ENCODE data around the gene SRL. TPM values are rescaled to one million over a fixed set of nuclear protein-coding genes. Genes with fewer than 3 reads are reported as not detected.

The SRL gene
- total and polyA plus RNA-seq, 2 donors: 1.1 to 1.4 TPM

- 23% methylated on average over 59 of the region's 59 CpGs for WGBS
- peaks cover 32 to 62% of the 10 kb centered on the region in 2 donors for H3K27me3 ChIP-seq (ENCODE audit: control insufficient read depth in 2 of 2, insufficient read depth in 1 of 2, low read length in 1 of 2)
- no peaks in the 10 kb centered on the region for H3K9me3 ChIP-seq (ENCODE audit: control insufficient read depth in 2 of 2, insufficient read depth in 1 of 2, low read length in 1 of 2)
- H3K4me1 ChIP-seq (ENCODE audit: control insufficient read depth in 2 of 2, insufficient read depth in 2 of 2, low read length in 2 of 2): peaks cover 8% of the 10 kb centered on the region in 2 donors
- no peak overlapping the region for H3K27ac ChIP-seq (ENCODE audit: low read depth in 1 of 2, low read length in 1 of 2)
- no peaks in the 10 kb centered on the region for H3K36me3 ChIP-seq (ENCODE audit: control insufficient read depth in 2 of 2, insufficient read depth in 2 of 2, low read length in 1 of 2)
- H3K4me3 ChIP-seq (ENCODE audit: low read length in 2 of 2): peak overlapping the region; percentile 38 to 57
- no peak for DNase-seq (ENCODE audit: low read depth in 6 of 9, low spot score in 9 of 9)
Measured at GRCh38 chr16:4184038-4184702, 57.7 kb downstream of the SRL start.

GRCh38 chr16:4183237-4184037 lies 58.4 kb downstream of the SRL start:
- Histone ChIP-seq H3K4me3 (ENCODE audit: low read length in 2 of 2) (peak overlapping the region; percentile 39 to 57), H3K27me3 (ENCODE audit: control insufficient read depth in 2 of 2, insufficient read depth in 1 of 2, low read length in 1 of 2) (peaks cover 32 to 58% of the 10 kb centered on the region in 2 donors), H3K4me1 (ENCODE audit: control insufficient read depth in 2 of 2, insufficient read depth in 2 of 2, low read length in 2 of 2) (peaks cover 8% of the 10 kb centered on the region in 2 donors), H3K9me3 (ENCODE audit: control insufficient read depth in 2 of 2, insufficient read depth in 1 of 2, low read length in 1 of 2) (no peaks in the 10 kb centered on the region), H3K27ac (ENCODE audit: low read depth in 1 of 2, low read length in 1 of 2) (peak overlapping the region; percentile 62 to 91), H3K36me3 (ENCODE audit: control insufficient read depth in 2 of 2, insufficient read depth in 2 of 2, low read length in 1 of 2) (no peaks in the 10 kb centered on the region)
- peak; percentile 16 to 67 (median 43) for DNase-seq (ENCODE audit: low read depth in 6 of 9, low spot score in 9 of 9)
- WGBS: under 1% methylated on average over 85 of the region's 85 CpGs

GRCh38 chr16:4182581-4183236 lies 59.2 kb downstream of the SRL start:
- peak overlapping the region; percentile 39 to 57 for H3K4me3 ChIP-seq (ENCODE audit: low read length in 2 of 2)
- H3K9me3 ChIP-seq (ENCODE audit: control insufficient read depth in 2 of 2, insufficient read depth in 1 of 2, low read length in 1 of 2): no peaks in the 10 kb centered on the region
- peak overlapping the region in 1 of 2 donors; percentile 91 for H3K27ac ChIP-seq (ENCODE audit: low read depth in 1 of 2, low read length in 1 of 2)
- H3K27me3 ChIP-seq (ENCODE audit: control insufficient read depth in 2 of 2, insufficient read depth in 1 of 2, low read length in 1 of 2): peaks cover 32 to 58% of the 10 kb centered on the region in 2 donors
- no peaks in the 10 kb centered on the region for H3K36me3 ChIP-seq (ENCODE audit: control insufficient read depth in 2 of 2, insufficient read depth in 2 of 2, low read length in 1 of 2)
- WGBS: 88% methylated on average over 23 of the region's 23 CpGs
- DNase-seq (ENCODE audit: low read depth in 6 of 9, low spot score in 9 of 9): no peak
- H3K4me1 ChIP-seq (ENCODE audit: control insufficient read depth in 2 of 2, insufficient read depth in 2 of 2, low read length in 2 of 2): peaks cover 8% of the 10 kb centered on the region in 2 donors

GRCh38 chr16:4180511-4180910 lies 61.4 kb downstream of the SRL start:
- DNase-seq (ENCODE audit: low read depth in 6 of 9, low spot score in 9 of 9): no peak
- Histone ChIP-seq H3K9me3 (ENCODE audit: control insufficient read depth in 2 of 2, insufficient read depth in 1 of 2, low read length in 1 of 2) (no peaks in the 10 kb centered on the region), H3K4me3 (ENCODE audit: low read length in 2 of 2) (no peak overlapping the region), H3K36me3 (ENCODE audit: control insufficient read depth in 2 of 2, insufficient read depth in 2 of 2, low read length in 1 of 2) (no peaks in the 10 kb centered on the region), H3K4me1 (ENCODE audit: control insufficient read depth in 2 of 2, insufficient read depth in 2 of 2, low read length in 2 of 2) (peaks cover 8% of the 10 kb centered on the region in 2 donors), H3K27ac (ENCODE audit: low read depth in 1 of 2, low read length in 1 of 2) (no peak overlapping the region), H3K27me3 (ENCODE audit: control insufficient read depth in 2 of 2, insufficient read depth in 1 of 2, low read length in 1 of 2) (peaks cover 32 to 46% of the 10 kb centered on the region in 2 donors)
- WGBS: 89% methylated on average over 5 of the region's 5 CpGs

GRCh38 chr16:4179763-4180260 lies 62.1 kb downstream of the SRL start:
- Histone ChIP-seq H3K4me1 (ENCODE audit: control insufficient read depth in 2 of 2, insufficient read depth in 2 of 2, low read length in 2 of 2) (peaks cover 8% of the 10 kb centered on the region in 2 donors), H3K27me3 (ENCODE audit: control insufficient read depth in 2 of 2, insufficient read depth in 1 of 2, low read length in 1 of 2) (peaks cover 30 to 40% of the 10 kb centered on the region in 2 donors), H3K9me3 (ENCODE audit: control insufficient read depth in 2 of 2, insufficient read depth in 1 of 2, low read length in 1 of 2) (no peaks in the 10 kb centered on the region), H3K27ac (ENCODE audit: low read depth in 1 of 2, low read length in 1 of 2) (no peak overlapping the region), H3K4me3 (ENCODE audit: low read length in 2 of 2) (no peak overlapping the region), H3K36me3 (ENCODE audit: control insufficient read depth in 2 of 2, insufficient read depth in 2 of 2, low read length in 1 of 2) (no peaks in the 10 kb centered on the region)
- no peak for DNase-seq (ENCODE audit: low read depth in 6 of 9, low spot score in 9 of 9)
- WGBS: 96% methylated on average over 8 of the region's 8 CpGs

GRCh38 chr16:4179020-4179419 lies 62.9 kb downstream of the SRL start:
- H3K27me3 ChIP-seq (ENCODE audit: control insufficient read depth in 2 of 2, insufficient read depth in 1 of 2, low read length in 1 of 2): peaks cover 23 to 32% of the 10 kb centered on the region in 2 donors
- peaks cover 5 to 7% of the 10 kb centered on the region in 2 donors for H3K4me1 ChIP-seq (ENCODE audit: control insufficient read depth in 2 of 2, insufficient read depth in 2 of 2, low read length in 2 of 2)
- DNase-seq (ENCODE audit: low read depth in 6 of 9, low spot score in 9 of 9): no peak
- WGBS: 94% methylated on average over 5 of the region's 5 CpGs
- no peak overlapping the region for H3K27ac ChIP-seq (ENCODE audit: low read depth in 1 of 2, low read length in 1 of 2)
- H3K36me3 ChIP-seq (ENCODE audit: control insufficient read depth in 2 of 2, insufficient read depth in 2 of 2, low read length in 1 of 2): no peaks in the 10 kb centered on the region
- no peaks in the 10 kb centered on the region for H3K9me3 ChIP-seq (ENCODE audit: control insufficient read depth in 2 of 2, insufficient read depth in 1 of 2, low read length in 1 of 2)
- no peak overlapping the region for H3K4me3 ChIP-seq (ENCODE audit: low read length in 2 of 2)

- no peak for DNase-seq (ENCODE audit: low read depth in 6 of 9, low spot score in 9 of 9)
- WGBS: 86% methylated on average over 9 of the region's 9 CpGs
- Histone ChIP-seq H3K27me3 (ENCODE audit: control insufficient read depth in 2 of 2, insufficient read depth in 1 of 2, low read length in 1 of 2) (peaks cover 18 to 27% of the 10 kb centered on the region in 2 donors), H3K27ac (ENCODE audit: low read depth in 1 of 2, low read length in 1 of 2) (no peak overlapping the region), H3K36me3 (ENCODE audit: control insufficient read depth in 2 of 2, insufficient read depth in 2 of 2, low read length in 1 of 2) (no peaks in the 10 kb centered on the region), H3K9me3 (ENCODE audit: control insufficient read depth in 2 of 2, insufficient read depth in 1 of 2, low read length in 1 of 2) (no peaks in the 10 kb centered on the region), H3K4me1 (ENCODE audit: control insufficient read depth in 2 of 2, insufficient read depth in 2 of 2, low read length in 2 of 2) (peaks cover 2 to 4% of the 10 kb centered on the region in 2 donors), H3K4me3 (ENCODE audit: low read length in 2 of 2) (no peak overlapping the region)
Measured at GRCh38 chr16:4178468-4179010, 63.3 kb downstream of the SRL start.

GRCh38 chr16:4176906-4177417 lies 64.9 kb downstream of the SRL start:
- Histone ChIP-seq H3K27me3 (ENCODE audit: control insufficient read depth in 2 of 2, insufficient read depth in 1 of 2, low read length in 1 of 2) (peaks cover 4 to 12% of the 10 kb centered on the region in 2 donors), H3K4me1 (ENCODE audit: control insufficient read depth in 2 of 2, insufficient read depth in 2 of 2, low read length in 2 of 2) (no peaks in the 10 kb centered on the region), H3K36me3 (ENCODE audit: control insufficient read depth in 2 of 2, insufficient read depth in 2 of 2, low read length in 1 of 2) (no peaks in the 10 kb centered on the region), H3K27ac (ENCODE audit: low read depth in 1 of 2, low read length in 1 of 2) (no peak overlapping the region), H3K4me3 (ENCODE audit: low read length in 2 of 2) (no peak overlapping the region), H3K9me3 (ENCODE audit: control insufficient read depth in 2 of 2, insufficient read depth in 1 of 2, low read length in 1 of 2) (no peaks in the 10 kb centered on the region)
- DNase-seq (ENCODE audit: low read depth in 6 of 9, low spot score in 9 of 9): no peak
- 92% methylated on average over 5 of the region's 5 CpGs for WGBS
